Activated CD8-positive, alpha-beta T cell treated with anti-CD3 and anti-CD28 coated beads for 36 hours (primary cell): ENCODE data around the gene FBXW9. TPM values are rescaled to one million over a fixed set of nuclear protein-coding genes. Genes with fewer than 3 reads are reported as not detected.

Experiments
- ATAC-seq: fragments of 200-7000 bp; cut with Tn5 transposase; one replicate; pipeline ENCODE4 v1.10.0; 2021; ENCODE audit warnings: mild to moderate bottlenecking, moderate library complexity
- CTCF ChIA-PET: fragments of 350-600 bp; sonication (Branson Sonifier 250); formaldehyde crosslinking; loops from one replicate; lab custom pipeline; 2021; ENCODE audit warnings: antibody characterized with exemption; lab: Charles Lee
- POLR2A ChIA-PET: fragments of 350-600 bp; sonication (Branson Sonifier 250); formaldehyde crosslinking; loops from one replicate; lab custom pipeline; 2021; ENCODE audit warnings: antibody characterized with exemption; lab: Charles Lee
- DNase-seq: peaks from one replicate; pipeline ENCODE4 v3.0.0-alpha.2; 2020
- H3K27ac Mint-ChIP-seq: one replicate; pipeline ENCODE4 v1.8.0; 2021; ENCODE audit warnings: mild to moderate bottlenecking, mixed read lengths
- H3K27me3 Mint-ChIP-seq: one replicate; pipeline ENCODE4 v1.8.0; 2021; ENCODE audit warnings: mixed read lengths
- H3K36me3 Mint-ChIP-seq: one replicate; pipeline ENCODE4 v1.8.0; 2021; ENCODE audit warnings: low read depth, mixed read lengths
- H3K4me1 Mint-ChIP-seq: one replicate; pipeline ENCODE4 v1.8.0; 2021; ENCODE audit warnings: low read depth, mixed read lengths
- H3K4me3 Mint-ChIP-seq: one replicate; pipeline ENCODE4 v1.8.0; 2021; ENCODE audit warnings: mild to moderate bottlenecking, moderate library complexity, mixed read lengths
- H3K9me3 Mint-ChIP-seq: one replicate; pipeline ENCODE4 v1.8.0; 2021; ENCODE audit warnings: mixed read lengths
- intact Hi-C: fragments of 100-400 bp; cut with micrococcal nuclease; formaldehyde crosslinking; loops from one replicate; pipeline ENCODE4 v1.10.0; 2022
- total RNA-seq, 2 experiments: library from RNA; stranded (reverse); gene quantifications; one replicate each; pipeline ENCODE4 v1.2.3, GENCODE V29; 2021
- TF ChIP-seq, protein P1 (sequence below): fragments of 200-600 bp; IDR thresholded peaks from one replicate; pipeline ENCODE4 v1.8.0; 2022; ENCODE audit warnings: antibody characterized with exemption, mild to moderate bottlenecking

Gene FBXW9
- total RNA-seq, 2 experiments from 2014 or later: 9.9 to 10.8 TPM

- ATAC-seq: no peak
- intact Hi-C loops: no loop called here
- H3K27ac Mint-ChIP-seq: no peak overlapping the region
- no peak for DNase-seq
- H3K9me3 Mint-ChIP-seq: no peaks in the 10 kb centered on the region
- no peaks in the 10 kb centered on the region for H3K4me1 Mint-ChIP-seq
- H3K27me3 Mint-ChIP-seq: no peaks in the 10 kb centered on the region
- ChIA-PET CTCF (interaction anchor here (1.1 kb wide), 1 partner anchor 89 kb away, joined by 3 read pairs; no protein-coding TSS in a partner anchor), POLR2A (interaction anchor here (1.5 to 2.2 kb wide), 4 partner anchors 10 to 27 kb away, joined by 3 to 15 read pairs (median 4); partner anchors contain the start of gene FBXW9)
- H3K36me3 Mint-ChIP-seq: peaks cover 56% of the 10 kb centered on the region
- no peak overlapping the region for H3K4me3 Mint-ChIP-seq
- TF ChIP-seq, protein P1, sequence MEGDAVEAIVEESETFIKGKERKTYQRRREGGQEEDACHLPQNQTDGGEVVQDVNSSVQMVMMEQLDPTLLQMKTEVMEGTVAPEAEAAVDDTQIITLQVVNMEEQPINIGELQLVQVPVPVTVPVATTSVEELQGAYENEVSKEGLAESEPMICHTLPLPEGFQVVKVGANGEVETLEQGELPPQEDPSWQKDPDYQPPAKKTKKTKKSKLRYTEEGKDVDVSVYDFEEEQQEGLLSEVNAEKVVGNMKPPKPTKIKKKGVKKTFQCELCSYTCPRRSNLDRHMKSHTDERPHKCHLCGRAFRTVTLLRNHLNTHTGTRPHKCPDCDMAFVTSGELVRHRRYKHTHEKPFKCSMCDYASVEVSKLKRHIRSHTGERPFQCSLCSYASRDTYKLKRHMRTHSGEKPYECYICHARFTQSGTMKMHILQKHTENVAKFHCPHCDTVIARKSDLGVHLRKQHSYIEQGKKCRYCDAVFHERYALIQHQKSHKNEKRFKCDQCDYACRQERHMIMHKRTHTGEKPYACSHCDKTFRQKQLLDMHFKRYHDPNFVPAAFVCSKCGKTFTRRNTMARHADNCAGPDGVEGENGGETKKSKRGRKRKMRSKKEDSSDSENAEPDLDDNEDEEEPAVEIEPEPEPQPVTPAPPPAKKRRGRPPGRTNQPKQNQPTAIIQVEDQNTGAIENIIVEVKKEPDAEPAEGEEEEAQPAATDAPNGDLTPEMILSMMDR: no peak
Observed at GRCh38 chr19:12706332-12706718, 9.9 kb upstream of the FBXW9 start.

GRCh38 chr19:12705654-12706331, 9.4 kb upstream of the FBXW9 start:
- Mint-ChIP-seq H3K4me1 (no peaks in the 10 kb centered on the region), H3K36me3 (peaks cover 57% of the 10 kb centered on the region), H3K27me3 (no peaks in the 10 kb centered on the region), H3K27ac (no peak overlapping the region), H3K4me3 (no peak overlapping the region), H3K9me3 (no peaks in the 10 kb centered on the region)
- intact Hi-C loops: no loop called here
- TF ChIP-seq, protein P1: no peak
- CTCF ChIA-PET: interaction anchor here (1.1 kb wide), 1 partner anchor 90 kb away, joined by 3 read pairs; no protein-coding TSS in a partner anchor
- DNase-seq: no peak
- POLR2A ChIA-PET: interaction anchor here (1.0 to 2.2 kb wide), 5 partner anchors 9 to 26 kb away, joined by 3 to 15 read pairs (median 3); partner anchors contain the start of gene FBXW9
- ATAC-seq: no peak

DNA sequence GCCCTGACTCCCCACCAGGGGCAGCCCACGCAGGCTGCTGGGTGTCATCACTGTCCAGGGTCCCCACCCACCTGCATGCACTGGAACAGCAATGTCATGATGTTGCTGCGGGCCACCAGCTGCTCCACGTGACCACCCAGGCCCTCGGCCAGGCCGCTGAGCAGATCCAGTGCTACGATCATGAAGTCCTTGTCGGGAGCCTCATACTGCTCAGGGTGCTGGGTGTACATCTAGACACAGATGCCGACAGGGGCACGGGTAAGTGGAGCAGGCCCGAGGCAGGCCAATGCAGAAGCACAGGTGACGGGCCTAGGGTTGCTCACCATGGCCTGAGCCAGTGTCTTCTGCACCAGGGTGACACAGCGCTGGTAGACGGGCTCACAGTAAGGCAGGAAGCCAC, 8.7 kb upstream of the FBXW9 start:
- H3K36me3 Mint-ChIP-seq: peaks cover 55% of the 10 kb centered on the region

DNA sequence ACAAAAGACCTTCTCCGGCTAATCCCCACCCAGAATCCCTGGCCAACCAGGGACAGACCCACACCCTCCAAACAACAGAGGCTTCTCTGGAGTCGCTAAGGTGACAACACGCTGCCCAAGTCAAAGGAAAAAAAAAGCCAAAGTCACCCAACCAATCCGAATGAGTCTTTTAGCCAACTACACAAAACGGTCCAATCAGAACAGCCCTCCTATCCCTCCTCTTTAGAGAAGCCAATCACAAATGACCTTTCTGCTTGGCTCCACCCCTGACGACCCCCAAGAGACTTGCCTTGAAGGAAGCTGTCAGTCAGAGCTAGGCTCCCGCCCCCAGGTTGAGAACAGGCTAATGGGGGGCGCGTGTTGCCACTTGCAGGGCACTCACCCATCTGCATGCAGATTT, 6.6 kb upstream of the FBXW9 start:
- peaks cover 53% of the 10 kb centered on the region for H3K36me3 Mint-ChIP-seq
- intact Hi-C loops: no loop called here
- ChIA-PET CTCF (interaction anchor here (1.0 to 1.1 kb wide), 2 partner anchors 54 to 145 kb away, joined by 3 to 5 read pairs; no protein-coding TSS in a partner anchor), POLR2A (interaction anchor here (1.0 to 1.1 kb wide), 2 partner anchors 12 kb away, joined by 3 read pairs; no protein-coding TSS in a partner anchor)
- no peak overlapping the region for H3K4me3 Mint-ChIP-seq
- peak; percentile 69 for DNase-seq
- H3K27me3 Mint-ChIP-seq: no peaks in the 10 kb centered on the region
- H3K27ac Mint-ChIP-seq: peak overlapping the region; percentile 37
- no peaks in the 10 kb centered on the region for H3K9me3 Mint-ChIP-seq
- peak; percentile 89 for ATAC-seq
- TF ChIP-seq, protein P1: no peak
- H3K4me1 Mint-ChIP-seq: peaks cover 4% of the 10 kb centered on the region

More for the DNA sequence above, 8.7 kb upstream of the FBXW9 start:
- no peaks in the 10 kb centered on the region for H3K27me3 Mint-ChIP-seq
- ChIA-PET POLR2A (interaction anchor here (1.0 to 1.6 kb wide), 2 partner anchors 12 to 19 kb away, joined by 3 to 5 read pairs; no protein-coding TSS in a partner anchor), CTCF (no interaction called here)
- DNase-seq (no peak), ATAC-seq (no peak)
- TF ChIP-seq, protein P1: no peak
- H3K4me3 Mint-ChIP-seq: no peak overlapping the region
- H3K9me3 Mint-ChIP-seq: no peaks in the 10 kb centered on the region
- intact Hi-C loops: no loop called here
- H3K27ac Mint-ChIP-seq: no peak overlapping the region
- H3K4me1 Mint-ChIP-seq: no peaks in the 10 kb centered on the region
